Suprapubic skin (tissue), 4 donors: ENCODE data around the gene GRK4. TPM values are rescaled to one million over a fixed set of nuclear protein-coding genes. Genes with fewer than 3 reads are reported as not detected.
"Not testable (repeated sequence)": the region's sequence is repeated elsewhere in the genome, so short reads cannot be mapped to it uniquely, and the experiment has no call there.

Source experiments
- DNase-seq, 2 donors: peaks; one replicate each; pipeline ENCODE4 v3.0.0-alpha.2; 2019; ENCODE audit warnings: low spot score in 2 of 2
- H3K27ac ChIP-seq: fragments of 200-600 bp; sonication (generic); one replicate; pipeline ENCODE4 v1.5.1; 2019
- H3K27me3 ChIP-seq: fragments of 200-600 bp; sonication (generic); one replicate; pipeline ENCODE4 v1.5.1; 2019
- H3K36me3 ChIP-seq: fragments of 200-600 bp; sonication (generic); one replicate; pipeline ENCODE4 v1.5.1; 2019
- H3K4me1 ChIP-seq: fragments of 200-600 bp; sonication (generic); one replicate; pipeline ENCODE4 v1.5.1; 2019
- H3K4me3 ChIP-seq: fragments of 200-600 bp; sonication (generic); one replicate; pipeline ENCODE4 v1.5.1; 2019; ENCODE audit warnings: mild to moderate bottlenecking
- H3K9me3 ChIP-seq: fragments of 200-600 bp; sonication (generic); one replicate; pipeline ENCODE4 v1.5.1; 2019
- EP300 ChIP-seq: sonication (generic); formaldehyde crosslinking; IDR thresholded peaks from one replicate; pipeline ENCODE4 v1.6.1; 2017; ENCODE audit warnings: antibody characterized with exemption
- POLR2A ChIP-seq, 2 donors: fragments of 450-650 bp; IDR thresholded peaks; one replicate each; pipeline ENCODE4 v1.6.1; 2017; ENCODE audit warnings: antibody characterized with exemption in 2 of 2, mild to moderate bottlenecking in 2 of 2, moderate library complexity in 2 of 2
- POLR2AphosphoS5 ChIP-seq, 3 donors: sonication (generic); formaldehyde crosslinking; IDR thresholded peaks; one replicate each; pipeline ENCODE4 v1.6.1; 2017; ENCODE audit warnings: antibody characterized with exemption in 3 of 3
- WGBS: methylation state at CpG from one replicate; pipeline ENCODE4 v1.1.5; 2018; 5-methylcytosine and 5-hydroxymethylcytosine counted together
- total RNA-seq, 4 donors: library from RNA; depleted of rRNA; stranded (reverse); fragments of >200 nt; gene quantifications; one replicate each; pipeline ENCODE4 v1.1.0, GENCODE V29; 2016
- TF ChIP-seq, protein P1 (sequence below), 2 donors: fragments of 200-600 bp in 1 of 2; fragments of 450-650 bp in 1 of 2; sonication (generic) in 1 of 2; IDR thresholded peaks; one replicate each; pipeline ENCODE4 v1.5.1; 2016 to 2019; ENCODE audit warnings: antibody characterized with exemption in 2 of 2, mild to moderate bottlenecking in 1 of 2, moderate library complexity in 1 of 2

Gene GRK4
- total RNA-seq, 4 donors from 2014 or later, result 3.3 to 8.0 (median 4.6) TPM

- peak; percentile 62 to 82 for TF ChIP-seq POLR2A (IDR thresholded peaks at IDR 0.05)
- TF ChIP-seq POLR2AphosphoS5 (IDR thresholded peaks at IDR 0.05), result peak; percentile 74 to 92 (median 83)
- no peak for TF ChIP-seq EP300
- 0% methylated on average over 16 of the region's 70 CpGs for WGBS
- peaks cover 63% of the 10 kb centered on the region for H3K4me1 ChIP-seq
Observed at GRCh38 chr4:2934813-2935761, 28.3 kb upstream of the GRK4 start.

DNA sequence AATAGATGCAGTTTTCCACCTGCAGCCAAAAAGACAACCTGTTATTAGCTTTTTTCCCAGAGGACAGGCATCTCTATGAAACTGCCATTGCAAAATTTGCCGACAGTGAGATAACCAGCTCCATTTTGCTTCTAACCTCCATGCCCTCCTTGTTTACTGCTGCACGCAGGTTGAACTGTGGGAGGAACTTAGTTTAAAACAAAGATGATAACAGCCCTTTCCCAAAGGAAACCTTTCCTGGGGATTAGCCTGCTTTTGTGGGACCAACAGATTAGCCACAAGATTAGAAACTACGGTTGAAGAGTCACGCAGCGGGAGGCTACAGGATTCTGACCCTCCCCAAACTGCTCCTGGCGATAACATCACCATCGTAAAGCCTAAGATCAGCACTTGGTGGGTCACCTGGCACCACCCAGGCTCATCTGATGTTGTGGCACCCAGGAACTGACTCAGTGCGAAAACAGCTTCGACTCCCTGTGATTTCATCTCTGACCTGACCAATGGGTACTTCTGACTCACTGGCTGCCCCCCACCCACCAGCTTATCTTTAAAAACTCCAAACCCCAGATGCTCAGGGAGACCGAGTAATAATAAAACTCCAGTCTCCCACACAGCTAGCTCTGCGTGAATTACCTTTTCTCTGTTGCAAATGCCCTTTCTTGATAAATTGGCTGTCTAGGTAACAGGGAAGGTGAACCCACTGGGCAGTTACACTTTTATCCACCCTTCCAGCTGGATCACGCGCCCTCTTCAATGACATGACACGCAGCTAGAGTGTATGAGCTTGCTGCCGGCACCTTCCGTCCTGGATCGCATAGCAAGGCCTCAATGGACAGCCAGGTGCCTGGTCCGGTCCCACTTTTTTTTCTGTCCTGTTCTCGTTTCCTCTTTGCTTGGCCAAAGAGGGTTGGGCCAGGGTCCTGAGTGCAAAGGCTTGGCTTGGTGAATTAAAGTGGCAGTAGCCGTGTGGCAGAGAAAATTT lies 27.3 kb upstream of the GRK4 start:
- Histone ChIP-seq H3K9me3 (no peaks in the 10 kb centered on the region), H3K27ac (peak overlapping the region; percentile 89), H3K27me3 (no peaks in the 10 kb centered on the region), H3K4me1 (peaks cover 58% of the 10 kb centered on the region), H3K4me3 (peak overlapping the region; percentile 89), H3K36me3 (peaks cover 44% of the 10 kb centered on the region)
- peak; percentile 60 to 78 for DNase-seq
- WGBS, result 74% methylated on average over 20 of the region's 20 CpGs
- no peak for TF ChIP-seq POLR2AphosphoS5 (IDR thresholded peaks at IDR 0.05)
- TF ChIP-seq POLR2A (IDR thresholded peaks at IDR 0.05), result no peak
- TF ChIP-seq, protein P1, sequence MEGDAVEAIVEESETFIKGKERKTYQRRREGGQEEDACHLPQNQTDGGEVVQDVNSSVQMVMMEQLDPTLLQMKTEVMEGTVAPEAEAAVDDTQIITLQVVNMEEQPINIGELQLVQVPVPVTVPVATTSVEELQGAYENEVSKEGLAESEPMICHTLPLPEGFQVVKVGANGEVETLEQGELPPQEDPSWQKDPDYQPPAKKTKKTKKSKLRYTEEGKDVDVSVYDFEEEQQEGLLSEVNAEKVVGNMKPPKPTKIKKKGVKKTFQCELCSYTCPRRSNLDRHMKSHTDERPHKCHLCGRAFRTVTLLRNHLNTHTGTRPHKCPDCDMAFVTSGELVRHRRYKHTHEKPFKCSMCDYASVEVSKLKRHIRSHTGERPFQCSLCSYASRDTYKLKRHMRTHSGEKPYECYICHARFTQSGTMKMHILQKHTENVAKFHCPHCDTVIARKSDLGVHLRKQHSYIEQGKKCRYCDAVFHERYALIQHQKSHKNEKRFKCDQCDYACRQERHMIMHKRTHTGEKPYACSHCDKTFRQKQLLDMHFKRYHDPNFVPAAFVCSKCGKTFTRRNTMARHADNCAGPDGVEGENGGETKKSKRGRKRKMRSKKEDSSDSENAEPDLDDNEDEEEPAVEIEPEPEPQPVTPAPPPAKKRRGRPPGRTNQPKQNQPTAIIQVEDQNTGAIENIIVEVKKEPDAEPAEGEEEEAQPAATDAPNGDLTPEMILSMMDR (IDR thresholded peaks at IDR 0.05), result no peak
- no peak for TF ChIP-seq EP300

More at GRCh38 chr4:2934813-2935761, 28.3 kb upstream of the GRK4 start:
- Histone ChIP-seq H3K27ac (peak overlapping the region; percentile 89), H3K36me3 (peaks cover 44% of the 10 kb centered on the region), H3K9me3 (no peaks in the 10 kb centered on the region), H3K4me3 (peak overlapping the region; percentile 89), H3K27me3 (no peaks in the 10 kb centered on the region)
- peak; percentile 96 to 97 for DNase-seq

DNA sequence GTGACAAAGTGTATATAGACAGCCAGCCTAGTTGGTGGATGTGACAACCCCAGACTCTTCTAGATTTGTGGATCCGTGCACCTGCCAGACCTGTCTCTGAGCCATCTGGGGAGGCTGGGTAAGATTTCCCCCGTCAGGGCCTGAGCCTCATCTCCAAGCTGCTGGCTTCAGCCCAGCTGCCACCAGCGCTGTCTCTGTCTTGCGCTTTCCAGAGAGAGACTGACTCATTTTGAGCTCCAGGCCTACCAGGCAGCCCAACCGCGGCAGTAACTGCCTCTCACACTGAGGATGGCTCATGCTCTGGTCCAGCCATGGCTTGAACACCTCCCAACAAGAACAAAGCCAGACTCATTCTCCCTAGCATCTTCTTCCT lies 26.6 kb upstream of the GRK4 start:
- H3K36me3 ChIP-seq, result peaks cover 46% of the 10 kb centered on the region
- peaks cover 52% of the 10 kb centered on the region for H3K4me1 ChIP-seq
- no peaks in the 10 kb centered on the region for H3K9me3 ChIP-seq
- TF ChIP-seq, protein P1 (IDR thresholded peaks at IDR 0.05), result no peak
- TF ChIP-seq POLR2A (IDR thresholded peaks at IDR 0.05) (no peak), POLR2AphosphoS5 (IDR thresholded peaks at IDR 0.05) (no peak), EP300 (no peak)
- 37% methylated on average over 4 of the region's 6 CpGs for WGBS
- DNase-seq, result peak; percentile 52 to 71
- H3K27ac ChIP-seq, result peak overlapping the region; percentile 58
- no peaks in the 10 kb centered on the region for H3K27me3 ChIP-seq
- peak overlapping the region; percentile 1 for H3K4me3 ChIP-seq

GRCh38 chr4:2937146-2937857 lies 26.1 kb upstream of the GRK4 start:
- Histone ChIP-seq H3K4me1 (peaks cover 47% of the 10 kb centered on the region), H3K9me3 (no peaks in the 10 kb centered on the region), H3K36me3 (peaks cover 51% of the 10 kb centered on the region), H3K4me3 (peak overlapping the region; percentile 1), H3K27me3 (no peaks in the 10 kb centered on the region), H3K27ac (peak overlapping the region; percentile 58)
- 35% methylated on average over 11 of the region's 23 CpGs for WGBS
- peak; percentile 72 to 82 for DNase-seq
- TF ChIP-seq POLR2A (IDR thresholded peaks at IDR 0.05) (no peak), POLR2AphosphoS5 (IDR thresholded peaks at IDR 0.05) (no peak), EP300 (no peak)
- TF ChIP-seq, protein P1 (IDR thresholded peaks at IDR 0.05), result no peak

DNA sequence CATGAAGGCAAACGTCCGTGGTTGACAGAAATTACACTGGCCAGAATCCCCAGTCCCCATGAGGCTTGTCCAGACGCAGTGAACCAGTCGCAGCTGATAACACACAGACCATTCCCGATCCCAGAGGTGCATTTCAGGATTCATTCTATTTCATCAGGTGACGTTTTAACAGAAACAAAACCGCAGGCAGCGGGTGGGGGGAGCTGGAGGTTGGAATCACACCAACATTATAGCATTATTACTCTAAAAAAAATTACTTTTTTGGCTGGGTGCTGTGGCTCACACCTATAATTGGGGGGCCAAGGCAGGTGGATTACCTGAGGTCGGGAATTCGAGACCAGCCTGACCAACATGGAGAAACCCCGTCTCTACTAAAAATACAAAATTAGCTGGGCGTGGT lies 25.4 kb upstream of the GRK4 start:
- Histone ChIP-seq H3K4me3 (no peak overlapping the region), H3K4me1 (peaks cover 44% of the 10 kb centered on the region), H3K27me3 (no peaks in the 10 kb centered on the region), H3K27ac (peak overlapping the region; percentile 58), H3K36me3 (peaks cover 54% of the 10 kb centered on the region), H3K9me3 (no peaks in the 10 kb centered on the region)
- TF ChIP-seq, protein P1 (IDR thresholded peaks at IDR 0.05), result no peak
- TF ChIP-seq POLR2A (IDR thresholded peaks at IDR 0.05), result no peak
- no peak for TF ChIP-seq EP300
- TF ChIP-seq POLR2AphosphoS5 (IDR thresholded peaks at IDR 0.05), result no peak
- DNase-seq, result peak in 1 of 2 donors; percentile 71
- WGBS, result 77% methylated on average over 12 of the region's 12 CpGs

DNA sequence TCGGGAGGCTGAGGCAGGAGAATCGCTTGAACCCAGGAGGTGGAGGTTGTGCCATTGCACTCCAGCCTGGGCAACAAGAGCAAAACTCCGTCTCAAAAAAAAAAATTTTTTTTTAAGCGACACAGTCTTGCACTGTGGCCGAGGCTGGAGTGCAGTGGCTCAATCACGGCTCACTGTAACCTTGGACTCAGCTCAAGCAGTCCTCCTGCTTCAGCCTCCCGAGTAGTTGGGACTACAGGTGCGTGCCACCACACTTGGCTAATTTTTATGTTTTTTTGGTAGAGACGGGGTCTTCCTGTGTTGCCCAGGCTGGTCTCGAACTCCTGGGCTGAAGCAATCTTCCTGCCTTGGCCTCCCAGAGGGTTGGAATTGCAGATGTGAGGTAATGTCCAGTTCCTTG lies 25.0 kb upstream of the GRK4 start:
- 92% methylated on average over 10 of the region's 10 CpGs for WGBS
- H3K4me3 ChIP-seq, H3K27me3 ChIP-seq, H3K9me3 ChIP-seq, H3K27ac ChIP-seq: not testable (repeated sequence)
- Histone ChIP-seq H3K36me3 (peaks cover 59% of the 10 kb centered on the region), H3K4me1 (peaks cover 42% of the 10 kb centered on the region)
- DNase-seq, result peak; percentile 40 to 58
